ENCODE measurements around the gene BHMT2.
A peak's percentile ranks its signal among the peaks of the same experiment; 100 is the strongest.

The BHMT2 gene

DNA sequence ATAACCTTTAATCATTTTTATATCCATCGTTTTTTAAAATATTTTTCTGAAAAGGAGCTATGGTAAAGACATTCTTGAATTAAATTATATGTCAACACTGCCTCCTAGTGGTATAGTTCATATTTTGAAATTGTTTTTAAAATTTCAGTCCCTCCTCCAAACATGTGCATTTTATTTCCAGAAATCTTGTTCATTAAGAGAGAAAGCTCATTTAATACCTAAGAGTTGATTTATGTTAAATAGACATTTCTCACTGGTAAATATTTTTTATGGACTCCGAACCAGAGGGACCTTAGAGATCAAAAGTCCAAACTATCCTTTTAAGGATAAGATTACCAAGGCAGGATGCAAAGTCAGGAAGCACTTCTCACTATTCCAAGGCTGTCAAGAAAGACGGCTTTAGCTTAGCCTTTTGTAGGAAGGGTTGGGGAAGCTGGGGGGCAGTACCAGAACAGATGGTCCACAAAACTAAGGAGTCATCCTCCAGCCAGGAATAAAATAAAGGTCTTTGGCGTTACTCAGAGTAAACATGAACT lies 63.6 kb downstream of the BHMT2 start:
- H3K27me3 ChIP-seq (ENCODE audit: insufficient read depth, low read depth), result no peaks in the 10 kb centered on the region
- peak overlapping the region; percentile 70 for H2AFZ ChIP-seq (ENCODE audit: low read depth)
- H3K36me3 ChIP-seq (ENCODE audit: insufficient read depth), result no peaks in the 10 kb centered on the region
- no peaks in the 10 kb centered on the region for H4K20me1 ChIP-seq (ENCODE audit: insufficient read depth)
- H3K4me2 ChIP-seq, result peak overlapping the region; percentile 77
- H3K9ac ChIP-seq, result peak overlapping the region; percentile 28; the same call in 1 of the 2 replicates
- TF ChIP-seq, protein P1, sequence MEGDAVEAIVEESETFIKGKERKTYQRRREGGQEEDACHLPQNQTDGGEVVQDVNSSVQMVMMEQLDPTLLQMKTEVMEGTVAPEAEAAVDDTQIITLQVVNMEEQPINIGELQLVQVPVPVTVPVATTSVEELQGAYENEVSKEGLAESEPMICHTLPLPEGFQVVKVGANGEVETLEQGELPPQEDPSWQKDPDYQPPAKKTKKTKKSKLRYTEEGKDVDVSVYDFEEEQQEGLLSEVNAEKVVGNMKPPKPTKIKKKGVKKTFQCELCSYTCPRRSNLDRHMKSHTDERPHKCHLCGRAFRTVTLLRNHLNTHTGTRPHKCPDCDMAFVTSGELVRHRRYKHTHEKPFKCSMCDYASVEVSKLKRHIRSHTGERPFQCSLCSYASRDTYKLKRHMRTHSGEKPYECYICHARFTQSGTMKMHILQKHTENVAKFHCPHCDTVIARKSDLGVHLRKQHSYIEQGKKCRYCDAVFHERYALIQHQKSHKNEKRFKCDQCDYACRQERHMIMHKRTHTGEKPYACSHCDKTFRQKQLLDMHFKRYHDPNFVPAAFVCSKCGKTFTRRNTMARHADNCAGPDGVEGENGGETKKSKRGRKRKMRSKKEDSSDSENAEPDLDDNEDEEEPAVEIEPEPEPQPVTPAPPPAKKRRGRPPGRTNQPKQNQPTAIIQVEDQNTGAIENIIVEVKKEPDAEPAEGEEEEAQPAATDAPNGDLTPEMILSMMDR (conservative IDR thresholded peaks at IDR 0.05; ENCODE audit: low read depth, low read length), result peak; percentile 96; the same call in 1 of the 2 replicates
- no peaks in the 10 kb centered on the region for H3K79me2 ChIP-seq (ENCODE audit: insufficient read depth, low read depth)
- peaks cover 43% of the 10 kb centered on the region for H3K4me1 ChIP-seq (ENCODE audit: low read depth, poor library complexity, severe bottlenecking)
- H3K4me3 ChIP-seq (IDR thresholded peaks at IDR 0.05; ENCODE audit: insufficient read depth, low read depth, low read length), result no peak overlapping the region
- peak overlapping the region; percentile 29; the same call in 1 of the 2 replicates for H3K27ac ChIP-seq

DNA sequence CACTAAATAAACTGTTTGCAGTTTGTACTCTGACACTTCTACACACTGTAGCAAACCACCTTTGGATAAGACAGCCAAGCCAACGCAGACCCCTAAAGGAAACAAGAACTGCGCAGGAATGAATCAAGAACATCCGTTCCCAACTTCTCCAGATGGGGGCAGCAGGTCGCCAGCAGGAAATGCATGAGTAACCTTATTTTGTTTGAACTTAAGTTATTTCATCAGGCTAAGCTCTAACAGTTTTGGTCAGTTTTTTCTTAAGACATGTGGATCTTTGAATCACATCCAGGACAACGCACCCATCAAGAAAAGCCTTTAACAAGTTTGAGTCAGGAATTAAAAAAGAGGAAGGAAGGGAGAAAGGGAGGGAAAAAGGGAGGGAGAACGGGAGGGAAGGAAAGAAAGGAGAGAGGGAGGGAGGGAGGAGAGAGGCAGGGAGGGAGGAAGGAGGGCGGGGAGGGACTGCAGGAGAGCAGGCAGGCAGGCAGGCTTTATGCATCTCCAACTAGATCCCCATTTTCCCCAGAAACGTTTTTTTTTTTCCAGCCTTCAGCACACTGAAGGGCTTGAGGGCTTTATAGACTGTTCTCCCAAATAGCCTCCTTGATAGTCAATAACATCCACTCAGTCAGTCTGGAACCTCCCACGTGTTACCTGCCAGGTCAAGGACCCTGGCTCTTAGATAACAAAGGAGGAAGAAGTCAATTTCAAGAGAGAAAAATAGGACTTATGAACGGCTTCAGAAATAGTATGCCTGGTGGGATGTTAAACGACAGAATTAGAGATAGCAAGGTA lies 64.3 kb downstream of the BHMT2 start:
- Histone ChIP-seq H4K20me1 (ENCODE audit: insufficient read depth) (no peaks in the 10 kb centered on the region), H3K4me1 (ENCODE audit: low read depth, poor library complexity, severe bottlenecking) (peaks cover 43% of the 10 kb centered on the region), H3K27ac (peak overlapping the region; percentile 29; the same call in 1 of the 2 replicates), H3K27me3 (ENCODE audit: insufficient read depth, low read depth) (no peaks in the 10 kb centered on the region), H3K79me2 (ENCODE audit: insufficient read depth, low read depth) (no peaks in the 10 kb centered on the region), H3K36me3 (ENCODE audit: insufficient read depth) (no peaks in the 10 kb centered on the region), H3K4me2 (peak overlapping the region; percentile 77), H3K9ac (peak overlapping the region; percentile 28; the same call in 1 of the 2 replicates), H3K4me3 (IDR thresholded peaks at IDR 0.05; ENCODE audit: insufficient read depth, low read depth, low read length) (no peak overlapping the region), H2AFZ (ENCODE audit: low read depth) (peak overlapping the region; percentile 70)
- TF ChIP-seq, protein P1 (conservative IDR thresholded peaks at IDR 0.05; ENCODE audit: low read depth, low read length), result peak; percentile 94

DNA sequence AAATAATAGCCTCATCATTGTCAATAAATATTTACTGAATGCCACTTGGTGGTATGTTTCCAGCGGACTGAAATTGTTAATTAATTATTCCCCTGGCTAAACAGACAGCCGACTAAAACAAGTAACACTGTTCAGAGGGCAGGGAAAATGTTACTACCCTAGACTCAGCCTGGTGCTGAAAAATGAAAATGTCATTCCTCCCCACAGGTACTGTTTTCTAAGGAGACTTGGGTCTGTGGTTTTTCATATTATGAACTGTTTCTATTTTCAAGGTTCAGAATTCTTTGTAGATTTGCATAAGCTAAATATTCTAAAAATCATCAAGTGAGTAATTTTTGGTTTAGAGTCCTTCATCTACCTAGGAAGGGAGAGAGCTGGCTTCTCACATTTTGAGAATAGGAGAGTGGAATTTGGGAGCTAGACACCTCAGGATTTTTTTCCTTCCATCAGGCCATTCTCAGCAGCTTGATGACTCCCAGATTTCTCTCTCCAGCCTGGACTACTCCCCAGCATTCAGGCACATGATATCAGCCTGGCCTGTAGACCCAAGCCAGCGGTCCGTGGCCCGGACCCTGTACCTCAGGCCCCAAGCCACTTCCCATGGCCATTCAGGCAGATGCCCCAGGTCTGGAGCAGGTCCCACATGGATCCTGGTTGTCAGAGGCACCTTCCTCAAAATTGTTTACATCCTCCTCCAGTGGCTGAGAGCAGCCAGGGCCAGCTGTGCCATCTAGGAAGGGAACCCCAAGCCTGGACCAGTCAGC lies 66.4 kb downstream of the BHMT2 start:
- Histone ChIP-seq H3K27me3 (ENCODE audit: insufficient read depth, low read depth) (no peaks in the 10 kb centered on the region), H2AFZ (ENCODE audit: low read depth) (no peak overlapping the region), H3K79me2 (ENCODE audit: insufficient read depth, low read depth) (no peaks in the 10 kb centered on the region), H3K36me3 (ENCODE audit: insufficient read depth) (no peaks in the 10 kb centered on the region), H3K4me1 (ENCODE audit: low read depth, poor library complexity, severe bottlenecking) (peaks cover 40% of the 10 kb centered on the region), H3K27ac (no peak overlapping the region; the same call in 1 of the 2 replicates), H3K9ac (no peak overlapping the region), H3K4me2 (peak overlapping the region; percentile 56), H4K20me1 (ENCODE audit: insufficient read depth) (no peaks in the 10 kb centered on the region), H3K4me3 (IDR thresholded peaks at IDR 0.05; ENCODE audit: insufficient read depth, low read depth, low read length) (no peak overlapping the region)
- TF ChIP-seq, protein P1 (conservative IDR thresholded peaks at IDR 0.05; ENCODE audit: low read depth, low read length), result no peak

DNA sequence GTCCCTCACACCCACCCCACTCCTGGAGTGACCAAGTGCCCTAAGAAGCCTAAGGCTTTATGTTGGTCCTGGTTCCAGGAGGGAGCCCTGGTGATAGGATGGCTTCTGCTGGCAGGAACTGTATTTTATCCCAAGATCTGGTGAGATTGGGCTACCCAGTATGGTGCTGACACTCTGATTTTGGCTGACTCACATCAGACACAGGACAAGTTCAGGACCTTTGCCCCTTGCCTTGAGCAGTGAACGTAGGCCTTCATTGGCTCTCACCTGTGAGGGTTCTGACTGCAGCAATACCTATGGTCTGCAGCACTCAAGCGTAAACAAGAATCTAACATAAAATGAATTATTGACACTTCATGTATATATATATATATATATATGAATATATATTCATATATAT lies 67.1 kb downstream of the BHMT2 start:
- Histone ChIP-seq H3K9ac (no peak overlapping the region), H2AFZ (ENCODE audit: low read depth) (no peak overlapping the region), H3K36me3 (ENCODE audit: insufficient read depth) (no peaks in the 10 kb centered on the region), H3K27ac (no peak overlapping the region), H3K4me1 (ENCODE audit: low read depth, poor library complexity, severe bottlenecking) (peaks cover 38% of the 10 kb centered on the region), H3K4me3 (IDR thresholded peaks at IDR 0.05; ENCODE audit: insufficient read depth, low read depth, low read length) (no peak overlapping the region), H3K4me2 (peak overlapping the region; percentile 56; the same call in 1 of the 2 replicates), H3K27me3 (ENCODE audit: insufficient read depth, low read depth) (no peaks in the 10 kb centered on the region), H4K20me1 (ENCODE audit: insufficient read depth) (no peaks in the 10 kb centered on the region), H3K79me2 (ENCODE audit: insufficient read depth, low read depth) (no peaks in the 10 kb centered on the region)
- TF ChIP-seq, protein P1 (conservative IDR thresholded peaks at IDR 0.05; ENCODE audit: low read depth, low read length), result no peak
